Erythroblast (primary cell): ENCODE results near the gene CHMP4B.

ENCODE experiments used
- GATA1 ChIP-seq: IDR thresholded peaks from 2 replicates; pipeline ENCODE4 v1.6.1; 2011; ENCODE audit warnings: low read depth, mild to moderate bottlenecking, control low read depth, low read length, moderate library complexity
- POLR2A ChIP-seq: IDR thresholded peaks from 2 replicates; pipeline ENCODE4 v1.6.1; 2011; ENCODE audit warnings: mild to moderate bottlenecking, low read length

DNA sequence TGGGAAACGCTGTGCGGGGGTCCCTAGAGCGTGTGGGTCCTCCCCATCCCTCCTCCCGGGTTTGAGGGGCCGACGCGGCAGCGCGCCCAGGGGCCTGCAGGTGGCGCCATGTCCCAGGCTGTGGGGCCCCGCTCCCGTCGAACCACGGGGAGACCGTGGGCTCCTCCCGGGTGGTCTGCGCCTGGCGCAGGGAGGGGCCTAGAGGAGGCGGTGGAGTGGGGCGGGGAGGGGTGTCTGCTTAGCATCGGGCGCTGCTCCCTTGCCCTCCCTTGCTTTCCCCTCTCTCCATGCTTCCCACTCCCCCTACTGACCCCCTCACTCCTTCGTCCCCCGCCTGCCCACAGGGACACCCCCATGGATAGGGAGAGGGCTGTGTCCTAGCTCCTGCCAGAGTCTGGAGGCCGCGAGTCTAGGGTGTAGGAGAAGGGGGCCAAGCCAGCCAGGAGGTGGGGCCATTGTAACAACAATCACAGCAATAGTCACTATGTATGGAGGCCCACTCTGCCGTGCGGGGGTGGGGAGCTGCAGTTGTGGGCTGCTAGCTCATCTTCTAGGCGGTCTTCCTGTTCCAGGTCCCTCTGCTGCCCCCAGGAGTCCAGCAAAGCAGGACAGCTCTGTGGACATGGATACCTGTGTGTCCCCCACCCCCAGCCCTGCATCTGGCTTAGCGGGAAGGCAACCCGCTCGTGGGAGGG, 51.7 kb downstream of the CHMP4B start:
- no peak for TF ChIP-seq POLR2A
- TF ChIP-seq GATA1 = no peak
